Hematopoietic multipotent progenitor cell (in vitro differentiated cells): Measurements from ENCODE around the gene RAB12. TPM values are rescaled to one million over a fixed set of nuclear protein-coding genes. Genes with fewer than 3 reads are reported as not detected.
A peak's percentile ranks its signal among the peaks of the same experiment; 100 is the strongest.
"Not testable (repeated sequence)": the region's sequence is repeated elsewhere in the genome, so short reads cannot be mapped to it uniquely, and the experiment has no call there.

Experiments used
- DNase-seq, 3 donors: peaks; one replicate each; pipeline ENCODE4 v3.0.0-alpha.2; 2011 to 2015; ENCODE audit warnings: low read depth in 2 of 3, low spot score in 2 of 3
- total RNA-seq: library from RNA; depleted of rRNA; stranded (reverse); fragments of >200 nt; gene quantifications from one replicate; pipeline ENCODE4 v1.2.3, GENCODE V29; 2012

Gene RAB12
- total RNA-seq, result 4.8 TPM

- peak; percentile 76 to 85 (median 85) for DNase-seq
Measured at GRCh38 chr18:8608795-8609658, at the start of gene RAB12. Gene RAB12, plus strand, starts transcription at chr18:8609437. Its CDS starts 3 bp downstream, at chr18:8609440.

GRCh38 chr18:8559612-8560186 lies 49.5 kb upstream of the RAB12 start:
- no peak for DNase-seq

GRCh38 chr18:8561123-8561910 lies 47.9 kb upstream of the RAB12 start:
- no peak for DNase-seq

- DNase-seq, result no peak
Measured at GRCh38 chr18:8562070-8562469, 47.2 kb upstream of the RAB12 start.

- no peak for DNase-seq
Measured at GRCh38 chr18:8562919-8563318, 46.3 kb upstream of the RAB12 start.

GRCh38 chr18:8571399-8571798 lies 37.8 kb upstream of the RAB12 start:
- no peak for DNase-seq

GRCh38 chr18:8573766-8574165 lies 35.5 kb upstream of the RAB12 start:
- DNase-seq, result not testable (repeated sequence)

- DNase-seq, result no peak
Measured at GRCh38 chr18:8584798-8585197, 24.4 kb upstream of the RAB12 start.

- no peak for DNase-seq
Measured at GRCh38 chr18:8586941-8587340, 22.3 kb upstream of the RAB12 start.

- no peak for DNase-seq
Measured at GRCh38 chr18:8595445-8595844, 13.8 kb upstream of the RAB12 start.

- peak in 1 of 3 donors; percentile 64 for DNase-seq
Measured at GRCh38 chr18:8601277-8602032, 7.8 kb upstream of the RAB12 start.

GRCh38 chr18:8602040-8602439 lies 7.2 kb upstream of the RAB12 start:
- peak in 1 of 3 donors; percentile 25 for DNase-seq

- DNase-seq, result no peak
Measured at GRCh38 chr18:8602557-8602956, 6.7 kb upstream of the RAB12 start.

GRCh38 chr18:8603663-8604520 lies 5.3 kb upstream of the RAB12 start:
- DNase-seq, result no peak

- DNase-seq, result no peak
Measured at GRCh38 chr18:8605974-8606373, 3.3 kb upstream of the RAB12 start.

- no peak for DNase-seq
Measured at GRCh38 chr18:8607776-8608742, 1.2 kb upstream of the RAB12 start.

- no peak for DNase-seq
Measured at GRCh38 chr18:8609659-8610458, 622 bp downstream of the RAB12 start.

GRCh38 chr18:8610459-8610851 lies 1.2 kb downstream of the RAB12 start:
- peak in 1 of 3 donors; percentile 13 for DNase-seq
